OCI-LY7 (cell line): ENCODE data around the gene HRK. TPM values are rescaled to one million over a fixed set of nuclear protein-coding genes. Genes with fewer than 3 reads are reported as not detected.

Experiments used
- BruUV-seq: library from RNA; stranded (reverse); fragments of 400-500 nt; replicated peaks from 2 replicates; lab custom pipeline; 2021; lab: Mats Ljungman, UMichigan
- CTCF ChIA-PET: fragments of 300-600 bp; sonication (Branson Sonifier 250); formaldehyde crosslinking; loops from one replicate; lab custom pipeline; 2022; ENCODE audit warnings: antibody characterized with exemption; ENCODE audit not compliant: unreplicated experiment; lab: Charles Lee
- POLR2A ChIA-PET: fragments of 300-600 bp; sonication (Branson Sonifier 250); formaldehyde crosslinking; loops from one replicate; lab custom pipeline; 2022; ENCODE audit warnings: antibody characterized with exemption; lab: Charles Lee
- DNase-seq: peaks from one replicate; pipeline ENCODE4 v3.0.0-alpha.2; 2015; ENCODE audit warnings: low spot score
- H2AFZ ChIP-seq: fragments of 200-600 bp; sonication (generic), shearing (Covaris generic); 2 replicates; pipeline ENCODE4 v1.6.1; 2014; ENCODE audit warnings: mild to moderate bottlenecking, antibody characterized with exemption, low read length, moderate library complexity
- H3K27ac ChIP-seq: fragments of 200-600 bp; sonication (generic); 2 replicates; pipeline ENCODE4 v1.5.1; 2014; ENCODE audit warnings: mixed run types, low read depth, mild to moderate bottlenecking, moderate library complexity, low read length, inconsistent platforms; ENCODE audit not compliant: poor library complexity, severe bottlenecking
- H3K36me3 ChIP-seq: fragments of 200-600 bp; sonication (generic); 2 replicates; pipeline ENCODE4 v1.6.1; 2014; ENCODE audit warnings: mild to moderate bottlenecking, antibody characterized with exemption, low read length, moderate library complexity, mixed read lengths; ENCODE audit not compliant: insufficient read depth
- H3K4me1 ChIP-seq: fragments of 200-600 bp; sonication (generic); 2 replicates; pipeline ENCODE4 v1.5.1; 2014; ENCODE audit warnings: mild to moderate bottlenecking, low read length; ENCODE audit not compliant: insufficient read depth, poor library complexity, severe bottlenecking
- H3K4me2 ChIP-seq: fragments of 200-600 bp; sonication (generic); 2 replicates; pipeline ENCODE4 v1.6.1; 2014; ENCODE audit warnings: mild to moderate bottlenecking, low read length
- H3K4me3 ChIP-seq: fragments of 200-600 bp; sonication (generic); 2 replicates; pipeline ENCODE4 v1.5.1; 2014; ENCODE audit warnings: mild to moderate bottlenecking, low read depth, low read length; ENCODE audit not compliant: poor library complexity, severe bottlenecking
- H3K79me2 ChIP-seq: fragments of 200-600 bp; sonication (generic); 2 replicates; pipeline ENCODE4 v1.6.1; 2016; ENCODE audit warnings: low read depth, mild to moderate bottlenecking, low read length, moderate library complexity, mixed read lengths; ENCODE audit not compliant: insufficient read depth
- H3K9me2 ChIP-seq: fragments of 200-600 bp; sonication (generic); 2 replicates; pipeline ENCODE4 v1.6.1; 2016; ENCODE audit warnings: mild to moderate bottlenecking, low read length, mixed read lengths; ENCODE audit not compliant: insufficient read depth
- H3K9me3 ChIP-seq: fragments of 200-600 bp; sonication (generic); 2 replicates; pipeline ENCODE4 v1.6.1; 2014; ENCODE audit warnings: mild to moderate bottlenecking, mixed run types, low read length, mixed read lengths
- H4K20me1 ChIP-seq: fragments of 200-600 bp; sonication (generic); 2 replicates; pipeline ENCODE4 v1.6.1; 2014; ENCODE audit warnings: mild to moderate bottlenecking, antibody characterized with exemption, low read length, moderate library complexity, mixed read lengths; ENCODE audit not compliant: insufficient read depth
- CTCF ChIP-seq: fragments of 200-600 bp; sonication (generic); conservative IDR thresholded peaks from 2 replicates; pipeline ENCODE4 v1.5.1; 2014; ENCODE audit warnings: mild to moderate bottlenecking, antibody characterized with exemption, low read length, moderate library complexity, mixed read lengths
- EZH2phosphoT487 ChIP-seq: fragments of 200-600 bp; sonication (generic); IDR thresholded peaks from 2 replicates; pipeline ENCODE4 v1.6.1; 2018; ENCODE audit warnings: low read depth, borderline replicate concordance, mild to moderate bottlenecking, mixed run types, antibody characterized with exemption, low read length, moderate library complexity, mixed read lengths
- intact Hi-C: fragments of 100-400 bp; cut with micrococcal nuclease; formaldehyde crosslinking; loops from one replicate; pipeline ENCODE4 v1.10.0; 2022; ENCODE audit not compliant: unreplicated experiment
- total RNA-seq, 2 experiments: library from RNA; depleted of rRNA in 1 of 2; stranded (reverse); fragments of >200 nt in 1 of 2; shearing (Covaris generic) in 1 of 2; gene quantifications; 2 replicates each; pipeline ENCODE4 v1.2.3, GENCODE V29; 2014 to 2022

HRK gene
- total RNA-seq, 2 experiments from 2014 or later, result 16.5 to 17.8 TPM

GRCh38 chr12:116906285-116906684 lies 25.0 kb upstream of the HRK start:
- CTCF ChIA-PET, result no interaction called here
- H3K27ac ChIP-seq, result no peak overlapping the region
- no peak overlapping the region for H2AFZ ChIP-seq
- H3K4me1 ChIP-seq, result peaks cover 6% of the 10 kb centered on the region
- no peak overlapping the region for H3K4me3 ChIP-seq
- peaks cover 5% of the 10 kb centered on the region; the same call in 1 of the 2 replicates for H3K79me2 ChIP-seq
- H3K4me2 ChIP-seq, result no peak overlapping the region
- DNase-seq, result no peak
- POLR2A ChIA-PET, result no interaction called here
- H4K20me1 ChIP-seq, result no peaks in the 10 kb centered on the region
- no peaks in the 10 kb centered on the region for H3K9me3 ChIP-seq
- H3K36me3 ChIP-seq, result no peaks in the 10 kb centered on the region
- BruUV-seq, result no TSS peak
- no peak for TF ChIP-seq EZH2phosphoT487
- TF ChIP-seq CTCF, result no peak
- H3K9me2 ChIP-seq, result no peaks in the 10 kb centered on the region
- intact Hi-C loops, result no loop called here

- Histone ChIP-seq H3K9me3 (no peaks in the 10 kb centered on the region), H2AFZ (no peak overlapping the region), H3K4me1 (no peaks in the 10 kb centered on the region), H3K27ac (no peak overlapping the region), H3K9me2 (no peaks in the 10 kb centered on the region), H3K4me2 (no peak overlapping the region), H3K4me3 (no peak overlapping the region), H3K79me2 (no peaks in the 10 kb centered on the region), H3K36me3 (no peaks in the 10 kb centered on the region), H4K20me1 (no peaks in the 10 kb centered on the region)
- no peak for DNase-seq
- TF ChIP-seq CTCF, result no peak
- ChIA-PET POLR2A (interaction anchor here (0.7 kb wide), 1 partner anchor 61 kb away, joined by 5 read pairs; no protein-coding TSS in a partner anchor), CTCF (no interaction called here)
- BruUV-seq, result no TSS peak
- intact Hi-C loops, result no loop called here
These were observed 22.6 kb upstream of the HRK start for GRCh38 chr12:116903818-116904217.

GRCh38 chr12:116901612-116902011 lies 20.4 kb upstream of the HRK start:
- intact Hi-C loops, result no loop called here
- ChIA-PET CTCF (no interaction called here), POLR2A (no interaction called here)
- no peak overlapping the region for H2AFZ ChIP-seq
- no peak overlapping the region for H3K4me2 ChIP-seq
- BruUV-seq, result no TSS peak
- H3K9me3 ChIP-seq, result no peaks in the 10 kb centered on the region
- H3K4me3 ChIP-seq, result no peak overlapping the region
- TF ChIP-seq CTCF (no peak), EZH2phosphoT487 (no peak)
- H3K27ac ChIP-seq, result no peak overlapping the region
- H3K4me1 ChIP-seq, result no peaks in the 10 kb centered on the region
- no peaks in the 10 kb centered on the region for H4K20me1 ChIP-seq
- no peaks in the 10 kb centered on the region for H3K36me3 ChIP-seq
- no peak for DNase-seq
- H3K79me2 ChIP-seq, result no peaks in the 10 kb centered on the region
- H3K9me2 ChIP-seq, result no peaks in the 10 kb centered on the region
